ENCODE data around the gene TMPO.
"Not testable (repeated sequence)": the region's sequence is repeated elsewhere in the genome, so short reads cannot be mapped to it uniquely, and the experiment has no call there.

TMPO gene

GRCh38 chr12:98483621-98484503, 31.5 kb upstream of the TMPO start:
- Histone ChIP-seq H3K36me3 (ENCODE audit: control insufficient read depth, insufficient read depth, low read length) (no peaks in the 10 kb centered on the region), H3K9ac (no peak overlapping the region), H3K27me3 (ENCODE audit: control insufficient read depth, insufficient read depth, low read length) (no peaks in the 10 kb centered on the region), H3K79me2 (no peaks in the 10 kb centered on the region), H3K4me1 (no peaks in the 10 kb centered on the region), H3K4me3 (ENCODE audit: low read depth, low read length) (no peak overlapping the region), H2AFZ (no peak overlapping the region), H3K4me2 (ENCODE audit: low read length) (no peak overlapping the region), H3K27ac (no peak overlapping the region), H3K9me3 (ENCODE audit: control insufficient read depth, low read length) (no peaks in the 10 kb centered on the region)
- TF ChIP-seq CTCF (IDR thresholded peaks at IDR 0.05): no peak

- H3K36me3 ChIP-seq (ENCODE audit: control insufficient read depth, insufficient read depth, low read length): no peaks in the 10 kb centered on the region
- TF ChIP-seq CTCF (IDR thresholded peaks at IDR 0.05): no peak
- H3K4me3 ChIP-seq (ENCODE audit: low read depth, low read length): no peak overlapping the region
- H3K9me3 ChIP-seq (ENCODE audit: control insufficient read depth, low read length): no peaks in the 10 kb centered on the region
- no peak overlapping the region for H3K4me2 ChIP-seq (ENCODE audit: low read length)
- no peaks in the 10 kb centered on the region for H3K27me3 ChIP-seq (ENCODE audit: control insufficient read depth, insufficient read depth, low read length)
- H3K4me1 ChIP-seq: no peaks in the 10 kb centered on the region
- no peak overlapping the region for H3K9ac ChIP-seq
- H3K27ac ChIP-seq: no peak overlapping the region
- H2AFZ ChIP-seq: no peak overlapping the region
- H3K79me2 ChIP-seq: no peaks in the 10 kb centered on the region
These were observed 29.5 kb upstream of the TMPO start for GRCh38 chr12:98485792-98486340.

GRCh38 chr12:98488416-98488815, 27.0 kb upstream of the TMPO start:
- not testable (repeated sequence) for H3K9ac ChIP-seq; H3K4me1 ChIP-seq; H3K79me2 ChIP-seq; H3K27ac ChIP-seq; H3K36me3 ChIP-seq (ENCODE audit: control insufficient read depth, insufficient read depth, low read length); H3K9me3 ChIP-seq (ENCODE audit: control insufficient read depth, low read length); H3K4me3 ChIP-seq (ENCODE audit: low read depth, low read length); H2AFZ ChIP-seq; H3K27me3 ChIP-seq (ENCODE audit: control insufficient read depth, insufficient read depth, low read length); H3K4me2 ChIP-seq (ENCODE audit: low read length)

DNA sequence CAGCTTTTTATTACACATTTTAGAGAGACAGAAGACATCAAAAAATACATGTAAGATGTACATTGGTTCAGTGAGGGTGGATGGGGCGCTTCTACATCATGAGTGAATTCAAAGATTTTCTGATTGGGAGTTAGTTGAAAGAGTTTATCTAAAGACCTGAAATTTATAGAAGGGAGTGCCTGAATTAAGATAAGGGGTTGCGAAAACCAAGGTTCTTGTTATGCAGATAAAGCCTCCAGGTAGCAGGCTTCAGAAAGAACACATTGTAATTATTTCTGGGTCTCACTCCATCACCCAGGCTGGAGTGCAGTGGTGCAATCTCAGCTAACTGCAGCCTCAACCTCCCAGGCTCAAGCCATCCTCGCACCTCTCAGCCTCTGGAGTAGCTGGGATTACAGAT, 26.2 kb upstream of the TMPO start:
- Histone ChIP-seq H3K9ac (no peak overlapping the region), H2AFZ (no peak overlapping the region), H3K4me3 (ENCODE audit: low read depth, low read length) (no peak overlapping the region), H3K36me3 (ENCODE audit: control insufficient read depth, insufficient read depth, low read length) (no peaks in the 10 kb centered on the region), H3K27ac (no peak overlapping the region), H3K4me2 (ENCODE audit: low read length) (no peak overlapping the region), H3K79me2 (no peaks in the 10 kb centered on the region), H3K27me3 (ENCODE audit: control insufficient read depth, insufficient read depth, low read length) (no peaks in the 10 kb centered on the region), H3K4me1 (no peaks in the 10 kb centered on the region), H3K9me3 (ENCODE audit: control insufficient read depth, low read length) (no peaks in the 10 kb centered on the region)
- TF ChIP-seq CTCF (IDR thresholded peaks at IDR 0.05): no peak

- no peaks in the 10 kb centered on the region for H3K27me3 ChIP-seq (ENCODE audit: control insufficient read depth, insufficient read depth, low read length)
- H3K27ac ChIP-seq: no peak overlapping the region
- no peak overlapping the region for H3K9ac ChIP-seq
- no peaks in the 10 kb centered on the region for H3K79me2 ChIP-seq
- peak overlapping the region; percentile 81 for H2AFZ ChIP-seq
- no peaks in the 10 kb centered on the region for H3K4me1 ChIP-seq
- peak overlapping the region; percentile 65 for H3K4me2 ChIP-seq (ENCODE audit: low read length)
- H3K4me3 ChIP-seq (ENCODE audit: low read depth, low read length): peak overlapping the region; percentile 18
- no peaks in the 10 kb centered on the region for H3K9me3 ChIP-seq (ENCODE audit: control insufficient read depth, low read length)
- TF ChIP-seq CTCF (IDR thresholded peaks at IDR 0.05): peak; percentile 91
- no peaks in the 10 kb centered on the region for H3K36me3 ChIP-seq (ENCODE audit: control insufficient read depth, insufficient read depth, low read length)
These were observed 24.6 kb upstream of the TMPO start for GRCh38 chr12:98490501-98491453.
